Measurements from ENCODE around the gene CLPTM1L. TPM values are rescaled to one million over a fixed set of nuclear protein-coding genes. Genes with fewer than 3 reads are reported as not detected.

CLPTM1L gene
- polyA plus RNA-seq, 1 donor from 2014 or later: 61.6 TPM

GRCh38 chr5:1351156-1351555 is 6.3 kb upstream of the CLPTM1L start:
- H3K4me3 ChIP-seq (ENCODE audit: low read length): no peak overlapping the region
- H3K4me2 ChIP-seq (ENCODE audit: low read length): no peak overlapping the region
- no peaks in the 10 kb centered on the region for H3K36me3 ChIP-seq (ENCODE audit: insufficient read depth, low read length)
- no peak overlapping the region for H3K9ac ChIP-seq (ENCODE audit: low read length)
- TF ChIP-seq SMC3 (conservative IDR thresholded peaks at IDR 0.05; ENCODE audit: poor library complexity) (no peak), MXI1 (conservative IDR thresholded peaks at IDR 0.05; ENCODE audit: poor library complexity, severe bottlenecking) (no peak), CTCF (IDR thresholded peaks at IDR 0.05; ENCODE audit: poor library complexity, severe bottlenecking) (no peak), EP300 (conservative IDR thresholded peaks at IDR 0.05; ENCODE audit: poor library complexity, severe bottlenecking) (no peak), TAF1 (IDR thresholded peaks at IDR 0.05; ENCODE audit: low read depth) (no peak), EZH2 (IDR thresholded peaks at IDR 0.05; ENCODE audit: borderline replicate concordance, insufficient read depth, low read length, poor library complexity, severe bottlenecking) (no peak), RAD21 (conservative IDR thresholded peaks at IDR 0.05) (no peak), POLR2AphosphoS5 (IDR thresholded peaks at IDR 0.05) (no peak)
- TF ChIP-seq, protein P1, sequence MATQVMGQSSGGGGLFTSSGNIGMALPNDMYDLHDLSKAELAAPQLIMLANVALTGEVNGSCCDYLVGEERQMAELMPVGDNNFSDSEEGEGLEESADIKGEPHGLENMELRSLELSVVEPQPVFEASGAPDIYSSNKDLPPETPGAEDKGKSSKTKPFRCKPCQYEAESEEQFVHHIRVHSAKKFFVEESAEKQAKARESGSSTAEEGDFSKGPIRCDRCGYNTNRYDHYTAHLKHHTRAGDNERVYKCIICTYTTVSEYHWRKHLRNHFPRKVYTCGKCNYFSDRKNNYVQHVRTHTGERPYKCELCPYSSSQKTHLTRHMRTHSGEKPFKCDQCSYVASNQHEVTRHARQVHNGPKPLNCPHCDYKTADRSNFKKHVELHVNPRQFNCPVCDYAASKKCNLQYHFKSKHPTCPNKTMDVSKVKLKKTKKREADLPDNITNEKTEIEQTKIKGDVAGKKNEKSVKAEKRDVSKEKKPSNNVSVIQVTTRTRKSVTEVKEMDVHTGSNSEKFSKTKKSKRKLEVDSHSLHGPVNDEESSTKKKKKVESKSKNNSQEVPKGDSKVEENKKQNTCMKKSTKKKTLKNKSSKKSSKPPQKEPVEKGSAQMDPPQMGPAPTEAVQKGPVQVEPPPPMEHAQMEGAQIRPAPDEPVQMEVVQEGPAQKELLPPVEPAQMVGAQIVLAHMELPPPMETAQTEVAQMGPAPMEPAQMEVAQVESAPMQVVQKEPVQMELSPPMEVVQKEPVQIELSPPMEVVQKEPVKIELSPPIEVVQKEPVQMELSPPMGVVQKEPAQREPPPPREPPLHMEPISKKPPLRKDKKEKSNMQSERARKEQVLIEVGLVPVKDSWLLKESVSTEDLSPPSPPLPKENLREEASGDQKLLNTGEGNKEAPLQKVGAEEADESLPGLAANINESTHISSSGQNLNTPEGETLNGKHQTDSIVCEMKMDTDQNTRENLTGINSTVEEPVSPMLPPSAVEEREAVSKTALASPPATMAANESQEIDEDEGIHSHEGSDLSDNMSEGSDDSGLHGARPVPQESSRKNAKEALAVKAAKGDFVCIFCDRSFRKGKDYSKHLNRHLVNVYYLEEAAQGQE (IDR thresholded peaks at IDR 0.05; ENCODE audit: borderline replicate concordance): no peak
- H2AFZ ChIP-seq (ENCODE audit: low read depth, low read length): no peak overlapping the region
- no peaks in the 10 kb centered on the region for H3K9me3 ChIP-seq (ENCODE audit: low read length)
- H3F3A ChIP-seq (ENCODE audit: insufficient read depth, low read length, poor library complexity, severe bottlenecking): no peaks in the 10 kb centered on the region
- no peaks in the 10 kb centered on the region for H3K9me2 ChIP-seq (ENCODE audit: insufficient read depth, low read length)
- H4K20me1 ChIP-seq (ENCODE audit: insufficient read depth): no peaks in the 10 kb centered on the region
- H3K79me2 ChIP-seq (replicated peaks; ENCODE audit: insufficient read depth, low read length): no peaks in the 10 kb centered on the region
- H3K27ac ChIP-seq (ENCODE audit: low read length): no peak overlapping the region
- H3K27me3 ChIP-seq (ENCODE audit: insufficient read depth, low read depth, low read length): no peaks in the 10 kb centered on the region

GRCh38 chr5:1349246-1349645 is 4.3 kb upstream of the CLPTM1L start:
- no peaks in the 10 kb centered on the region for H3K36me3 ChIP-seq (ENCODE audit: insufficient read depth, low read length)
- H3K27me3 ChIP-seq (ENCODE audit: insufficient read depth, low read depth, low read length): no peaks in the 10 kb centered on the region
- H3F3A ChIP-seq (ENCODE audit: insufficient read depth, low read length, poor library complexity, severe bottlenecking): no peaks in the 10 kb centered on the region
- no peak for TF ChIP-seq TAF1 (IDR thresholded peaks at IDR 0.05; ENCODE audit: low read depth)
- TF ChIP-seq RAD21 (conservative IDR thresholded peaks at IDR 0.05): no peak
- no peak overlapping the region for H3K4me2 ChIP-seq (ENCODE audit: low read length)
- H3K9ac ChIP-seq (ENCODE audit: low read length): no peak overlapping the region
- no peaks in the 10 kb centered on the region for H3K9me2 ChIP-seq (ENCODE audit: insufficient read depth, low read length)
- no peak overlapping the region for H2AFZ ChIP-seq (ENCODE audit: low read depth, low read length)
- H3K4me3 ChIP-seq (ENCODE audit: low read length): no peak overlapping the region
- peaks cover under 1% of the 10 kb centered on the region for H3K79me2 ChIP-seq (replicated peaks; ENCODE audit: insufficient read depth, low read length)
- H4K20me1 ChIP-seq (ENCODE audit: insufficient read depth): no peaks in the 10 kb centered on the region
- no peaks in the 10 kb centered on the region for H3K9me3 ChIP-seq (ENCODE audit: low read length)
- no peak overlapping the region for H3K27ac ChIP-seq (ENCODE audit: low read length)

GRCh38 chr5:1348986-1349245 is 4.0 kb upstream of the CLPTM1L start:
- H3K36me3 ChIP-seq (ENCODE audit: insufficient read depth, low read length): no peaks in the 10 kb centered on the region
- no peaks in the 10 kb centered on the region for H3K27me3 ChIP-seq (ENCODE audit: insufficient read depth, low read depth, low read length)
- no peak overlapping the region for H3K4me3 ChIP-seq (ENCODE audit: low read length)
- TF ChIP-seq, protein P1 (IDR thresholded peaks at IDR 0.05; ENCODE audit: borderline replicate concordance): no peak
- TF ChIP-seq RAD21 (conservative IDR thresholded peaks at IDR 0.05) (no peak), TAF1 (IDR thresholded peaks at IDR 0.05; ENCODE audit: low read depth) (no peak), MXI1 (conservative IDR thresholded peaks at IDR 0.05; ENCODE audit: poor library complexity, severe bottlenecking) (no peak), EP300 (conservative IDR thresholded peaks at IDR 0.05; ENCODE audit: poor library complexity, severe bottlenecking) (no peak), SMC3 (conservative IDR thresholded peaks at IDR 0.05; ENCODE audit: poor library complexity) (no peak), EZH2 (IDR thresholded peaks at IDR 0.05; ENCODE audit: borderline replicate concordance, insufficient read depth, low read length, poor library complexity, severe bottlenecking) (no peak), POLR2AphosphoS5 (IDR thresholded peaks at IDR 0.05) (no peak), CTCF (IDR thresholded peaks at IDR 0.05; ENCODE audit: poor library complexity, severe bottlenecking) (no peak)
- no peaks in the 10 kb centered on the region for H3K9me3 ChIP-seq (ENCODE audit: low read length)
- H3K9ac ChIP-seq (ENCODE audit: low read length): no peak overlapping the region
- H3K79me2 ChIP-seq (replicated peaks; ENCODE audit: insufficient read depth, low read length): peaks cover 4% of the 10 kb centered on the region
- no peaks in the 10 kb centered on the region for H4K20me1 ChIP-seq (ENCODE audit: insufficient read depth)
- H3K9me2 ChIP-seq (ENCODE audit: insufficient read depth, low read length): no peaks in the 10 kb centered on the region
- no peak overlapping the region for H3K4me2 ChIP-seq (ENCODE audit: low read length)
- no peaks in the 10 kb centered on the region for H3F3A ChIP-seq (ENCODE audit: insufficient read depth, low read length, poor library complexity, severe bottlenecking)
- H2AFZ ChIP-seq (ENCODE audit: low read depth, low read length): no peak overlapping the region
- no peak overlapping the region for H3K27ac ChIP-seq (ENCODE audit: low read length)

All from neural cell (in vitro differentiated cells).